Activated T-cell treated with anti-CD3 and anti-CD28 coated beads, Interleukin-2, amount 50 U/mL, for 4 hours (primary cell): Measurements from ENCODE around the gene TENM4. TPM values are rescaled to one million over a fixed set of nuclear protein-coding genes. Genes with fewer than 3 reads are reported as not detected.

ENCODE experiments used
- ATAC-seq, 2 donors: fragments of 200-7000 bp; cut with Tn5 transposase; one replicate each; pipeline ENCODE4 v1.10.0; 2021
- DNase-seq: peaks from one replicate; pipeline ENCODE4 v3.0.0-alpha.2; 2020
- H3K27me3 Mint-ChIP-seq: one replicate; pipeline ENCODE4 v1.8.0; 2021; ENCODE audit warnings: low read depth, mixed read lengths
- H3K36me3 Mint-ChIP-seq: one replicate; pipeline ENCODE4 v1.8.0; 2022; ENCODE audit warnings: mixed read lengths; ENCODE audit not compliant: insufficient read depth
- H3K4me1 Mint-ChIP-seq: one replicate; pipeline ENCODE4 v1.8.0; 2021; ENCODE audit warnings: low read depth, mixed read lengths
- H3K4me3 Mint-ChIP-seq: one replicate; pipeline ENCODE4 v1.8.0; 2021; ENCODE audit warnings: mild to moderate bottlenecking, moderate library complexity, mixed read lengths
- H3K9me3 Mint-ChIP-seq: one replicate; pipeline ENCODE4 v1.8.0; 2021; ENCODE audit warnings: mixed read lengths
- total RNA-seq, 3 donors: library from RNA; stranded (reverse); gene quantifications; one replicate each; pipeline ENCODE4 v1.2.1, GENCODE V29; 2021

Gene TENM4
- total RNA-seq, 3 donors from 2014 or later = 0.10 to 0.30 TPM; not detected in 1

DNA sequence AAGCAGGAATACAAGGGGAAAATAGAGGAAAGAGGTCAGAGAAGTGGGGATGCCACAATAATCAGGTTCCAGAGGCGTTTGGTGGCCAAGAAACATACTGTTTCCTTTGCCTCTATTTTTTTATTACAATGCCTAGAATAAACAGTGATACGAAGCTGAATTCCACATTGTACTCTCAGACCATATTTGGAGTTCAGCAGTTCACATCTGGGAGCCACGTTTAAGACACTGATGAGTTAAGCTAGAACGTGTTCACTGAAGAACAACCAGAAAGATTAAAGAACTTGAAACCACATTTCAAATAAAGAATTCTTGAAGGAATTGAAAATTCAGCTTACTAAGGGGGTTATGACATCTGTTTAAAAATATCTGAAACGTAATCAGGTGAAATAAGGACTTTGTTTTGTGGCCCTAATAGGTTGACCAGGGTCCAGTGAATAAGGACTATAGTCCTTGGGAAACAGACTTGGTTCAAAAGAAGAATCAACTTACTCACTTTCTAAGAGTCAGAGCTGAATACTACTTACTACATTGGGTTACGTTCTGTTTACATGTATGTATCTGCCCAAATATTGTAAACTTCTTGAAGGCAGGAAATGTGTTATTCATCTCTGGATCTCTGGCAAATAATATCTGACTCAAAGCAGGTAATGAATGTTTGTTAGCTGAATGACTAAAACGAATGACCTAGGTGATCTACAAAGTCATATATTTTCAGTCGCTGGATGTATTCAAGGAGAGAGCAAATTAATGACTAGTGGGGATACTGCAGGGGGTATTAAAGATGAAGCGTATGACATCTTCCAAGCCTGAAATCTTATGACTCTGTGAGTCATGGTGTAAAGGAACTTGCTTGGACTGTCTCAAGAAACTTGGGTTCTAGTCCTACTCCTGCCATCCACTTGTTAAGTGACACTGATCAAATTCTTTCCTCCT, 619.2 kb downstream of the TENM4 start:
- DNase-seq (no peak), ATAC-seq (no peak)
- Mint-ChIP-seq H3K36me3 (no peaks in the 10 kb centered on the region), H3K4me3 (no peak overlapping the region), H3K4me1 (no peaks in the 10 kb centered on the region), H3K9me3 (no peaks in the 10 kb centered on the region), H3K27me3 (peaks cover 3% of the 10 kb centered on the region)

DNA sequence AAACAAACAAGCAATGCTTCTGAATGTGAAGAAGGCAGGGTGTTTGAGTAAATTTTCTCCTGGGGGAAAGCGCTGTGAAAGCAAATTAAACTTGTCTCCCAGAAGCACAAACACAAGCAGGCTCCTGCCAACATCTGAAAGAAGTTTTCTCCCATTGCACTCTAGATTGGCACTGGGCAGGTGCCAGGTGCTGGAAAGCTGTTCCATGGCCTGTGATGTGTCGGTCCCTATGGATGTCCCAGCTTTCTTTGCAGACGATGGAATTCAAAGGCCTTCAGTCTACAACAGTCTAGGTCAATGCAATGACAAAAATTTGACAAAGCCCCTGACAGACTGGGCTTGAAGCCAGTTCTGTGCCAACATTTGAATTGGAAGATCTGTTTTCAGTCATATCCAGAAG, 620.1 kb downstream of the TENM4 start:
- H3K9me3 Mint-ChIP-seq = no peaks in the 10 kb centered on the region
- DNase-seq = no peak
- peaks cover 3% of the 10 kb centered on the region for H3K27me3 Mint-ChIP-seq
- H3K4me3 Mint-ChIP-seq = no peak overlapping the region
- ATAC-seq = no peak
- H3K4me1 Mint-ChIP-seq = no peaks in the 10 kb centered on the region
- H3K36me3 Mint-ChIP-seq = no peaks in the 10 kb centered on the region

DNA sequence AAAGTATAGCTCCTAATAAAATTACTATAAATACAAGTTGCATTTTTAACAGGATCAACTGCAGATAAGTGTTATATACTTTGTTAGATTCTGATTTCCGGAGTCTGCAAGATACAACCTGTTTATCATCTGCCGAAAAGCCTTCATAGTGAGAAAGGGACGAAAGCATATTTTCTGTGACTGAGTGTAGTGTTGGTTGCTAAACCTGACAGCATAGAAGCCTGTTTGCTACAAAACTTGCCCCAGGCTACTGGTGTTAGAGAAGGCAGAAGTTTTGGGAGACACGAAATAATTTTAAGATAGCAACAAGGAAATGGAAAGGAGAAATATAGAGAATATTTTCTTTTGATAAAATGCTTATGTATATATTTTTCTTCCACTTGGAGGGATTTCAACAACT, 622.6 kb downstream of the TENM4 start:
- Mint-ChIP-seq H3K4me3 (no peak overlapping the region), H3K9me3 (no peaks in the 10 kb centered on the region), H3K36me3 (no peaks in the 10 kb centered on the region), H3K4me1 (no peaks in the 10 kb centered on the region), H3K27me3 (peaks cover 9% of the 10 kb centered on the region)
- no peak for ATAC-seq
- DNase-seq = no peak

DNA sequence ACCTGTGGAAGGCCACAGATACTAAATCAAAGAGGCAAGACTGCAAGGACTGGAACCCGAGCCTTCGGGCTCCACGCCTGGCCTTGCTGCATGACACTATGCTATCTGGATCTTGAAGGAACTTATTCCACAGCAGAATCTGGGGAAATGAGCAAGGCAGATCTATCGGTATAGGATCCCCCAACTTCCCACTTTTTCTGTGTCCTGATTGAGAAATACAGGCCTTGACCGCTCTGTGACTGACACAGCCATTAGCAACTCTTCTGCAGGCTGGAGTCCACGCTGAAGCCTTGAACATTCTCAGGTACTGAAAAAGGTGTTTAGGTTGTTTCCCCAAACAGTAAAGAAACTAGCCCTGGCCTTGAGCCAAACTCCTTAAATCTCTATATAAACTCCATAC, 625.0 kb downstream of the TENM4 start:
- no peak overlapping the region for H3K4me3 Mint-ChIP-seq
- peaks cover 9% of the 10 kb centered on the region for H3K27me3 Mint-ChIP-seq
- no peak for DNase-seq
- H3K4me1 Mint-ChIP-seq = no peaks in the 10 kb centered on the region
- no peak for ATAC-seq
- no peaks in the 10 kb centered on the region for H3K36me3 Mint-ChIP-seq
- no peaks in the 10 kb centered on the region for H3K9me3 Mint-ChIP-seq

DNA sequence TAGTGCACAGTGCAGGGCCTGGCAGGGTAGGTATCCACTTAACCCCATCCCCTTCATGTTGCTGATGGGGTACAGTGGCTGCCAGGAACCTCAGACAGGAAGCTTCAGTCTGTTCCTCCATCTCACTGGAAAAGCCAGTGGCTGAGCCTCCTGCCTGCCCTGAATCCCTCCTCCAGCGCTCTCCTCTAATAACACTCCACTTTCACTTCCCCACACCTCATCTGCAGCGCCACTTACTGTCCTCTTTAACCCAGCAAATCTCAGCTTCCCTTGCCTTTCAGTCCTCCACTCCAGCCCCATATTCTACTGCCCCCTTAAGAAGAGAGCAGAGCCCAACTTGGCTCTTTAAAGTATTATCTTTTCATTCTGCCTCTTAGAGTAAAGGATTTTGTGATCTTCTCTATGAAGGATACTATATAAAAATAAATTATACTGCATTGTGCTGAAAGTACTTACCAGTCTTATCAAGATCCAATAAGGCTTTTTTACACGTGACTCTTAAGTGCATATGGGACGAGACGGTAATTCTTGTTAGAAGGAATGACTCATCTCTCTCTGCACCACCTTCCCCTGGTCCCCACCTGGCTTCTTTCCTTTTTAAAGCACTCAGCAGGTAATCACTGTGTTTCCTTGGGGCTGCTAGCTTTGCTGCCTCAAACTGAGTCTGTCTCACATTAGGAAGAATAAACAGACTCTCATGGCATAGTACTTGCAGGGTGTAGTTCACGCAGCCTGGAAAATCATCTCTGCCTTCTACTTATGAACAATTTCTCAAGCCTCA, 628.1 kb downstream of the TENM4 start:
- ATAC-seq = no peak

DNA sequence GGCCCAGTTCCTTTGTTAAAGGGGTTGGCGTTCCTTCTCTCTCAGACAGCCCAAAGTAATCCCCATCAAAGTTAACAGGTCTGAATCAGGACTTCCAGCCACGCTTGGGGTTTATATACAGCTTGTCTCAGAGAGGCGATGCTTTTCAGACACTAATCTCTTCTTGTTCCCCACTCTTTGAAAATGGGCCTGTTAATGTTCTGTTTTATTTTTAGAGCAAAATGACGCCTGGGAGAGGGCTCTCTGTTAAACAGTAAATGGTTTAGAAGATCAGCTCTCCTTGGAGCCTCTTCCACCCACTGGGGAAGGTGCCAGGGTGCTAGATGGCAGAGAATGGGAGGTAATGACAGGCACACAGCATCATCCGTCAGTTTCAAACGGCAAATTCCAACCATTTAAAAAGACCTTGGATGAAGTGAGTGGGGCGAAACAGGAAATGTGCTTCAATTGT, 630.2 kb downstream of the TENM4 start:
- Mint-ChIP-seq H3K9me3 (no peaks in the 10 kb centered on the region), H3K4me3 (no peak overlapping the region), H3K27me3 (peaks cover 12% of the 10 kb centered on the region), H3K4me1 (no peaks in the 10 kb centered on the region), H3K36me3 (no peaks in the 10 kb centered on the region)
- no peak for ATAC-seq
- DNase-seq = no peak

More for the DNA sequence above, 628.1 kb downstream of the TENM4 start:
- peaks cover 9% of the 10 kb centered on the region for H3K27me3 Mint-ChIP-seq
- no peak overlapping the region for H3K4me3 Mint-ChIP-seq
- H3K36me3 Mint-ChIP-seq = no peaks in the 10 kb centered on the region
- no peaks in the 10 kb centered on the region for H3K4me1 Mint-ChIP-seq
- no peak for DNase-seq
- no peaks in the 10 kb centered on the region for H3K9me3 Mint-ChIP-seq

DNA sequence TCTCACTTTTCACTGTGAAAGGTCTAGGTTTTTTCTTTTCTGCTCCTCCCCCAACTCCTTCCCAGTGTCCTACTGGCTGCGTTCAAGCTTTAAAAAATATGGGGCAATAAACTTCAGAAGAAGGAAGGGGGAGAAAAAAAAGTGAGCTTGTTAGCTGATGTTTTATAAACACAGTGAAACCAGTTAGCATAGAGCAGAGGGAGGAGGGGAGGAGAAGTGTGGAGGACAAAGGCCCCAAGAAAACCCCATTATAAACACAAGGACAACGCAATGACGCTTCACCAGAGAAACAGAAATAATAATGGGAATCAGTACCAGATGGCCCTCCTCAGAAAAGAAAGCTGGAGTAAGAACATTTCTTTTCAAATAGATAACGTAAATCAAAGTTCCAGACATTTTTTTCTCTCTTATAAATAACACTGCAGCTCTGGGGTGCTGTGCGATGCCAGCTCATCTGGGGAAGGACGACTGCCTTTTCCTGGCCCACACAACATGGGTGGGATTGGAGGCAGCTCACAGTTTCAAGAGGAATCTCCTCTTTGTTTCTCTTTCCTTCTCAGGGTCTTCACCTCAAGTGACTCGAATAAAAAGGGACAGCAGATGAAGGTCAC, 630.8 kb downstream of the TENM4 start:
- Mint-ChIP-seq H3K9me3 (no peaks in the 10 kb centered on the region), H3K4me1 (no peaks in the 10 kb centered on the region), H3K4me3 (no peak overlapping the region), H3K27me3 (peaks cover 9% of the 10 kb centered on the region), H3K36me3 (no peaks in the 10 kb centered on the region)
- ATAC-seq (no peak), DNase-seq (no peak)

DNA sequence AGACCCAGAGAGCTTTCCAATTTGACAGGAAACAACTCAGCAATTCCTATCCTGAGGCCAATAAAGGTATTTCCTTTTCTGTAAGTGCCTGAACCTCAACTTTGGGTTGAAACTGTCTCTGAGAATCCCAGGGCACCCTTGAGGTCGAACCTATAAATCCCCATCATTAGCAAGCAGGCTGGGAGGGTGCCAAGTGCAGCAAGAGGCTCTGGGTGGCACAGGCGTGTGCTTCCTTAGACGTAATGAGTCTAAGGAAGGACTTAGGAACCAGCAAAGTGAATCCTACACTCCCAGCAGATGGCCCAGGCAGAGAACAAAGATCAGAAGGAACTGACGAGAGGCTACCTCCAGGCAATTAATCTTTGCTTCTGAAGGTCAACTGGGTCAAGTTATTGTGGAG, 631.9 kb downstream of the TENM4 start:
- Mint-ChIP-seq H3K9me3 (no peaks in the 10 kb centered on the region), H3K27me3 (peaks cover 6% of the 10 kb centered on the region), H3K36me3 (no peaks in the 10 kb centered on the region), H3K4me1 (no peaks in the 10 kb centered on the region), H3K4me3 (no peak overlapping the region)
- no peak for ATAC-seq
- no peak for DNase-seq

DNA sequence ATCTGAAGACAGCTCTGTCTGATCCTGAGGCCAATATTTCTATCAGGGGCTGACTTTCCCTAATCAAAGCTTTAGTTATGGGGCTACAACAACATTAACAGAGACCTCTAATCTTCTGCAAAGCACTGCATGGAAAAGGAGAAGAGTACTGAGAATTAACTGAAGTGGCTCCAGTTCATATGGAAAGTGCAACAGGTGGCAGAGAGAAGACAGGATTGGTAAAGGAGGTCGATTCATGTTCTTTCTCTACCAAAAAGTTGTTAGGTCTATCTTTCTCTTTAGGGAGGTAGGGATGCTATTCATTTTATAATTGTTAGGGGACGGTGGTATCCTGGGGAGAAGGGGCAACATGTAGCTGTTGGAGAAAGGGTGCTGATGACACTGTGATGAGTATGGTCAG, 633.5 kb downstream of the TENM4 start:
- Mint-ChIP-seq H3K27me3 (peaks cover 5% of the 10 kb centered on the region), H3K9me3 (no peaks in the 10 kb centered on the region), H3K4me3 (no peak overlapping the region), H3K36me3 (no peaks in the 10 kb centered on the region), H3K4me1 (no peaks in the 10 kb centered on the region)
- ATAC-seq (no peak), DNase-seq (no peak)

DNA sequence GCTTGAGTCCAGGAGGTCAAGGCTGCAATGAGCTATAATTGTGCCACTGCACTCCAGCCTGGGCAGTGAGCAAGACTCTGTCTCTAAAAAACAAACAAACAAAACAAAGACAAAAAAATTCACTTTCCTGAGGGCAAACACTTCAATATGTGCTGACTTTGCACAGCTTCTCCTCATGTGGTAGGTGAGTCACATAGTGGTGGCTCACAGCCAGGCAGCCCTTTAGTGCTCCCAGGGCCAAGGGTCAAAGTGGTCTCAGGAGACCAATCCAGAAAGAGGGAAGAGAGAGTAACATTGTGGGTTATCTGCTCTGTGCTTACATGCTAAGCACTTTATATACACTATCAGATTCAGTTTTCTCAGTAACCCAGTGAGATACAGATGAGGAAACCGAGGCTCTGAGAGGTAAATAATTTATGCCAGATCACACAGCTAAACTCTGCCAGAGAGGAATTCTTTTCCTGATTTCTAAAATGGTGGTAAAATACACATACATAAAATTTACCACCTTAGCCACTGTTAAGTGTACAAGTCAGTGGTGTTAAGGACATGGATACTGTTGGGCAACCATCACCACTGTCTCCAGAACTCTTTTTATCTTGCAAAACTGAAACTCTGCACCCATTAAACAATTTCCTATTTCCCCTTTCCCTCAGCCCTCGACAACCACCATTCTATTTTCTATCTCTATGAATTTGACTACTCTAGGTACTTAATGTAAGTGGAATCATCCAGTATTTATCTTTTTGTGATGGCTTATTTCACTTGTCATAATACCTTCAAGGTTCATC, 634.4 kb downstream of the TENM4 start:
- H3K4me1 Mint-ChIP-seq = no peaks in the 10 kb centered on the region
- H3K9me3 Mint-ChIP-seq = no peaks in the 10 kb centered on the region
- no peak for ATAC-seq
- DNase-seq = no peak
- peaks cover 5% of the 10 kb centered on the region for H3K27me3 Mint-ChIP-seq
- H3K4me3 Mint-ChIP-seq = no peak overlapping the region
- H3K36me3 Mint-ChIP-seq = no peaks in the 10 kb centered on the region

DNA sequence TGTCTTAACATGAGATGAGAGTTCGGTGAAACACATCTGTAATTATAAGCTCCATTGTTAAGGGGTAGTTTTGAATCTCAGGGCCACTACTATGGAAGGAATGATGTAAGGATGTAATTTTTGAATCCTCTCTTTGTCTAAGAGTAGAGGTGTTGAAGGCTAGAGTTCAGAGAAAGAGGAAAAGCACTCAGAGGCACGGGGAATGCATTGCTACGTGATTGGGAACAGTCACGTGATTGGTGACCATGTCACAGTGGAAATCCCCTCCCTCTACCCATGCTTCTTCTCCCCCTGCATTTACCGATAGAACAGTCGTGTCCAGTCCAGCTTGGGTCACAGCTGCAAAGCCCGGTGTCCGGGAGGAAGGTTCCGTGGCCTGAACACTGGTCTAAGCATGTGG, 635.8 kb downstream of the TENM4 start:
- no peaks in the 10 kb centered on the region for H3K36me3 Mint-ChIP-seq
- DNase-seq = no peak
- H3K4me1 Mint-ChIP-seq = no peaks in the 10 kb centered on the region
- no peak overlapping the region for H3K4me3 Mint-ChIP-seq
- no peaks in the 10 kb centered on the region for H3K9me3 Mint-ChIP-seq
- peaks cover 5% of the 10 kb centered on the region for H3K27me3 Mint-ChIP-seq
- ATAC-seq = no peak

DNA sequence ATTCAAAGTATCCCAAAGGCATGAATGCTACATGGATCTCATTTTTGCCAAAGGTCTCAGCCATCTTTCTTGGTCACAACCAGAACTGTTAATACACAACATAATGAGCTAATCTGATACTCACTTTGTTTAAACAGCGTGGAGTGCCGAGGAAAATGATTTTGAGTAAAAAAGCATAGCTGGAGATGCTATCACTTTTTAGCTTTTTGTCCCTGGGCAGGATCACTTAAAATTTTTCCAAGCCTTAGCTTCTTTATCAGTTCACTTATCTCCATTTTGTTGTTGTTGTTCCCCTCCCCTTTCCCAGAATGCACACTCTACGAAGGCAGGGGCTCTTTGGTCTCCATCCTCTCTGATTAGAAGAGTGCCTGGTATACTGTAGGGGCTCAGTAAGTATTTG, 636.8 kb downstream of the TENM4 start:
- Mint-ChIP-seq H3K9me3 (no peaks in the 10 kb centered on the region), H3K4me3 (no peak overlapping the region), H3K27me3 (peaks cover 3% of the 10 kb centered on the region), H3K4me1 (no peaks in the 10 kb centered on the region), H3K36me3 (no peaks in the 10 kb centered on the region)
- no peak for DNase-seq
- ATAC-seq = no peak

DNA sequence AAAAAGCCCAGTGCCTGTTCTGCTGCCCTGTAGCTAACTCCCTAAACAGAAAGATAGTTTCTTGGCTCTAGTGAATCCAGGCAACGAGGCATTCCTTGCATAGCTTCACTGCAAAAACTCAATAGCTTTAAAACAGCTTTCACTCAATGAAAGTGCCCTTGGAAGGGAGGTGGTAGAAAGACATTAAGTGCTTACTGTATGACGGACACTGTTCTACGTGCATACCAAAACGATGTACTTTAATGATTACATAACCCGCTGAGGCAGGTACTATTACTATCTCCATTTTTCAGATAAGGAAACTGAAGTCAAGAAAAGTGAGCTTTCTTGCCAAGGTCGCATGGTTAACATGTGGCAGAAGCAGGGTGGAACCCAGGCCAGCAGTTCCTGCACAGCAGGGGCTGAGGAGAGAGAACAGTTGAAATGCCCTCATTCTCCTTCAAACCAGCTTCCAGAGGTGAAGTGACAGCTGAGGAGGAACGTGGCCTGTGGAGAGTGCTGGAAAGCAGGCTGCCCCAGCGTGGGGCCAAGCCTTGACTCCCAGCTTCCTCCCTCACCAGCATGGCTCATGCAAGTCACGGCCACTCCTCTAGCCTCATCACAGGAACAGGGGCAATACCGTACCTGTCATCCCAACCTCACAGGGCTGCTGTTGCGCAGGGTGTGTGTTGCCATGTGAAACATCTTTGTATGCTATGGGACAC, 638.6 kb downstream of the TENM4 start:
- no peak for ATAC-seq
- H3K4me3 Mint-ChIP-seq = no peak overlapping the region
- no peak for DNase-seq
- H3K9me3 Mint-ChIP-seq = no peaks in the 10 kb centered on the region
- H3K36me3 Mint-ChIP-seq = no peaks in the 10 kb centered on the region
- no peaks in the 10 kb centered on the region for H3K4me1 Mint-ChIP-seq
- H3K27me3 Mint-ChIP-seq = peaks cover 2% of the 10 kb centered on the region
